HG03097 (cell line): ENCODE measurements around the gene NPR3.

Experiments
- ATAC-seq: cut with Tn5 transposase; IDR thresholded peaks from one replicate; pipeline ENCODE4 v1.9.1; 2021; ENCODE audit not compliant: unreplicated experiment, low FRiP score

The NPR3 gene

DNA sequence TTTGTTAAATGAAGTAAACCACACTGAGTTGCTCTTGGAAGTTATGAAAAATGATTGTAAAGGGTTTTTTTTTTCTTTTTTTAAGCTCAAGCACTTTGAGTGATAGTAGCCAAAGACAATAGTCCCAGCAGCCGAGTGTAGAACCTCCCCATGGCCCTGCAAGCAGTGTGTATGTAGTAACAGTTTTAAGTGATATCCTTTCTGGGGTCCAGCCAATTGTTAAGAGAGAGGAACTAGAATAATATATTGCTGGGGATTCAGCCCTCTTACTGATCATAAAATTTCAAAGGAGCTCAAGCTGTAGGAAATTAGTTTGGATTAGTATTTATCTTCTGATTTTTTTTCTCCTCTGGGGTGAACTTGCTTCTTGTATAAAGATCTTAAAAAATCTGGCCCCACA lies 43.2 kb downstream of the NPR3 start:
- no peak for ATAC-seq

DNA sequence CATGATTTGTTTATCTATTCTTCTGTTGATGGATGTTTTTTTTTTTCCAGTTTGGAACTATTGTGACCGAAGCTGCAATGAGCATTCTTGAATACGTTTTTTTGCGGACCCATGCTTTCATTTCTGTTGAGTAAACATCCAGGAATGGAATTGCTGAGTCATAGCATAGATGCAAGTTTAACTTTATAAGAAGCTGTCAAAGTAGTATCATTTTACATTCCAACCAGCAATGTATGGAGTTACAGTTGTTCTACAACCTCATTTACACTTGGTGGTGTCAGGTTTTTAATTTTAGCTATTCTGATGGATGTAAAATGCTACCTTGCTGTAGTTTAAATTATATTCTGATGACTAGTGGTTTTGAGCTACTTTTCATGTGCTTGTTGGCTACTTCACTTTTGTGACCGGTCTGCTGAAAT lies 49.0 kb downstream of the NPR3 start:
- no peak for ATAC-seq

DNA sequence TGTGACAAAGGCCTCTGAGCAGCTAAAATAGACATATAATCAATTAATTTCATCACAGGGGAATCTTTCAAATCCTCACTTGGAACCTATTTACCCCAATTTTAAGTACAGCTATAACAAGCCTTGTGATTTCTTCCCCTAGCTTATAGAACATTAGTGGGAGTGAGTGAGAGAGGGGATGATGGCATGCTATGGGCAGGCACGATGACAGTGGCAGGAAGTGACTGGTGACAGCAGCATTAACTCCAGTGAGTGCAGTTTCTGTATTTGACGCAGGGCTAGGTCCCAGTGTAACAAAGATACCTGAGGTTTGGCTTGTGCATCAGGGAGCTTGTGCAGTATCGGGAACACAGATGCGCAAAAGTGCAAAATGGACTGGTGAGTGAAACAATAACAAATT lies 54.1 kb downstream of the NPR3 start:
- no peak for ATAC-seq

DNA sequence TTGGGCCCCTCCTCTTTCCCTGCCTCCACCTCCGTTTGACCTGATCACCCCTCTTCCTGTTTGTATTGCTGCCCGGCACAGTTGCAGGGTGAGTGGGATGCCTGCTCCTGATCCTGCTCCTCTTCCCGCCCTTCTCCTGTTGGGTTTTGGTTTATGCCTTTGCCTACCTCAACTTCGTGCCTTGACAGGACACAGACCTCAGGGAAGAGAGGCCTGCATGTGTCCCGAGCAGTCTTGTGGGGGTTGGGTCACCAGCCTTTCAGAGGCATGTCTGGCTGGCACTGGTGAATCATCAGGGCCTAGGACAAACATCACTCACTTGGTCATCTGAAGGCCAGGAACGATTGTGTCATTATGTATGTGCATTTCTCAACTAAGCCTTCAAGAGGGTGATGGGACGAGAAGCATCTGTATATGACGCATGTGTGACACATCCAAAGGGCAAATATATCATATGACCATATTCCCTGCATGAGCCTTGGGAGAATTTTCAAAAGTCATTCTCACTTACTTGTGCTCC lies 56.9 kb downstream of the NPR3 start:
- ATAC-seq = no peak

DNA sequence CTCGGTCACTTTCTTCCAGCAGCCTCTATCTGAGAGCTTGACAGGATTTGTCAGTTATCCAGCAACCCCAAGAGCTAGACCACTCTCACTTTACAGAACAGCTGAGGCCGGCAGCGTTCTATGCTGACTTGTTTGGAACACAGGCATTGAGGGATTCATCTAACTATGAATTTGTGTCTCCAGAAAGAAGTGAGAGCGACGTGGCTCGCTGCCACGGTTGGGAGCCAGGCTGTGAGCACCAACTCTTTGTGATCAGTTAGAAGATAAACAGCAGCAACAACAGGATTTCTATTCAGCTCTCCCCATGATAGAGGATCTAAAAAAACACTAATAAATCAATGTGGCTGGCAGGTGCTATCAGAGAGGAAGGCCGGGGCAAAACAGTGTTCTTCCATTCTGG lies 58.6 kb downstream of the NPR3 start:
- no peak for ATAC-seq

DNA sequence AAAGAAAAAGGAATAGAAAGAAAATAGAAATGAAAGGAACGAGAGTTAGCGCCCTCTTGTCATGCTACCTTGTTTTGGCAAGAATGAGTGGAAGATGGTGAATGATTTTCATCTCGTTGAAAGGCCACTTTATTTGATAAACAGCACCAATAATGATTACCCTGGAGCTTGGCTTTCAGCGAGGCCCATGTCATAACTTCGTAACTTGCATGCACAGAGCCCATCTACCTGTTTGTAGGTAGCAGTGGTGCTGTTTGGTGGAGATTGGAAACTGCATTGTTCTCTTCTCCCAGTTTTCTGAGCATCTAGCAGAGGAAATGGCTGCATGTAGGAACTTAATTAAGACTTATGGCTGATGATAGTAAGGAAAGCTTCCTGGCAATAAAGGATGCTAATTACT lies 59.3 kb downstream of the NPR3 start:
- no peak for ATAC-seq

DNA sequence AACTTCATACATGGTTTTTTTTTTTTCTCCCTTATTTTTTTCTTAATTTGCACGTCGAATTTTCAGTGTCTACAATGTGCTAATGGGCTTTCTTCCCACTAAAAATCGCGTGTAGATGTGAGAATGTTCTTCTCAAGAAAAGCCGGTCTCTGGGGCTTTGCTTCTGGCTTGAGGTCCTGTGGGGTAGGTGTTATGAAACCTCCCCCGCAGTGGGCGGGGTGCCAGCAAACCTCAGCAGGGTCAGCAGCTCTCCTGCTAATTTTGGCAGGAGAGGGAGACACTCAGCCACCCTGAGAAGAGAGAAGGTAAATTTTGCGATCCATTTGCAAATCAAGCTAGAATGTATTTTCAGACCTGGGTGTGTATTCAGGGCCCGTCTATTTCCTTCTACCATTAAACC lies 59.9 kb downstream of the NPR3 start:
- no peak for ATAC-seq

DNA sequence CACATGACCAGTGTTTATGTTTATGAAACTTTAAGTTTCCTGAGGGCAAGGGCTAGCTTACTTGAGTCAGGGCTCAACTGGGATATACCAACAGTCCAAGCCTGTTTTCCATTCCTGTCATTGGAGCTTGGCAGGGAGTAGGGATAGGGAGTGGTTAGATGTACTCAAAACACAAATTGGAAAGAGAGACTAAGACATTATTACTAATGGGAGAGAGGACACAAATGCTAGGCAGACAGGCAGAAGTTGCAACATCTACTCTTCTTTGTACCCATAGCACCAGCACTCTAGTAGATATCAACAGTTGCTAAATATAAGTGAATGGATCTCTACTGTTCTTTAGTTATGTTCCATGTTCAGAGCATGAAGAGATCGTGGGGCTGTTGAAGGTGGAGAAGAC lies 62.8 kb downstream of the NPR3 start:
- no peak for ATAC-seq

DNA sequence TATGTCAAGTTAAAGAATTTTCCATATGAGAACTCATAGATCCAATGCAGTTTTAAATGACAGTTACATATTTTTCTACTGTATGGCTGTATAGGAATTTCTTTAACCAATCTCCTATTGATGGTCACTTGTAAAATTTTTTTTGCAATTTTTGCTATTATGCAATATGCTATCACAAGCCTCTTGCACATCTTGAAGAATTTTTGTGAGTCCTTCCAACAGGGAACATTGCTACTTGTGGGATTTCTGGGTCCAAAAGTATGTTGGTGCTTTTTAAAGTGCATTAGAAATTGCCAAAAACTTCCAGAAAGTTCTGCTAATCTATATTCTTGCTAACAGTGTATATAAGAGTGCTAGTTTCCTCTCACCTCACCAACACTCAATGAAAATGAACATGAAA lies 65.1 kb downstream of the NPR3 start:
- no peak for ATAC-seq

DNA sequence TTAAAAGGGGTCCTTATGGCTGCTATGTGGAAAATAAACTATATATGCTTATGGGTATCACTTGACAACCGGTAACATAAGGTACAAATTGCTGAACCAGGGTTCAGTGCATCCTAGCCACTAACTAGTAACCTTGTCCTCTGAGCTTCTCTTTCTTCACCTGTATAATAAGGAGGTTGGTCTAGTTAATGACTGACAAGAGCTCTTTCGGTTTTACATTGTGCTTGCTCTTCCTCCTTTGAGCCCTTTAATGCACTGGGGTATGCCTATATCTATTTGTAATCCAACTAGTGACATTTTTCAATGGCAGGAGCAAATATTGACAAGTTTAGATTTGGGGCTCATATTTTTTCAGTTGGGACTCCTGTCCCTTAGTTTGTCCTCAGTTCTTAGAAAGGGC lies 66.1 kb downstream of the NPR3 start:
- peak; percentile 65 for ATAC-seq

DNA sequence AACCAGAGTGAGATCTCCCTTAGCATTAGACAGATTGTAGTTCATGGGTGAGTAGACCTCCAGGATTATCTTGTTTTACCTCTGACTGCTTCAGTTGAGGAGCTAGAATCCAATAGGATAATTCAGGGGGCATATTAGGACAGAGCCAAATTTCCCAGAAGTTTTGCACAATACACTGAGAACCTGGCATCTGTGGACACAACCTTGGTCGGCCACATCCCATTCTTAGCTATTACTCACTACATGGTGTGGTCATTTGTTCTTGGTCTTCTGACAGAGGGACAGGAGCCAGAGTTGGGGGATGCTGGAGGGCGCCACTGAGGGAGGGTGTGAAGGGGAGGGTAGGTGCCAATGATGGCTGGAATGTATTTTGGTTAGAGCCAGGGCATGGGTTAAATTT lies 66.6 kb downstream of the NPR3 start:
- no peak for ATAC-seq

DNA sequence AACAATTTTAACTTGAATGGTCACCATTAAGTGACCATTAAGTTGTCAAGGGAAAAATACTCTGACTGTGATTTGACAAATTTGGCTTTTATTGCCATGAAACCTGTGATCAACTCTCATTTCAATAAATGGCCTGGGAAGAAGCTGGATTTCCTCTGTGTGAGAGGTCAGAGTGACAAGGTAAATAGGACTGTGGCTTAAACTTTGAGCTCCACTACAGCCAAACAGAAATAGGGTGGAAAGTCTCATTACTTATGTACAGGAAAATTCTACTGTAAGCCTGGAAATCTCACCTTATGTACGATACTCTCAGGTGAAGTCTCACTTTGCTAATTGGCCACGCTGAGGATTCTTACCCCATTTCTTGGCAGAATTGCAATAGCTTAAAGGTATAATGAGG lies 67.3 kb downstream of the NPR3 start:
- ATAC-seq = no peak

DNA sequence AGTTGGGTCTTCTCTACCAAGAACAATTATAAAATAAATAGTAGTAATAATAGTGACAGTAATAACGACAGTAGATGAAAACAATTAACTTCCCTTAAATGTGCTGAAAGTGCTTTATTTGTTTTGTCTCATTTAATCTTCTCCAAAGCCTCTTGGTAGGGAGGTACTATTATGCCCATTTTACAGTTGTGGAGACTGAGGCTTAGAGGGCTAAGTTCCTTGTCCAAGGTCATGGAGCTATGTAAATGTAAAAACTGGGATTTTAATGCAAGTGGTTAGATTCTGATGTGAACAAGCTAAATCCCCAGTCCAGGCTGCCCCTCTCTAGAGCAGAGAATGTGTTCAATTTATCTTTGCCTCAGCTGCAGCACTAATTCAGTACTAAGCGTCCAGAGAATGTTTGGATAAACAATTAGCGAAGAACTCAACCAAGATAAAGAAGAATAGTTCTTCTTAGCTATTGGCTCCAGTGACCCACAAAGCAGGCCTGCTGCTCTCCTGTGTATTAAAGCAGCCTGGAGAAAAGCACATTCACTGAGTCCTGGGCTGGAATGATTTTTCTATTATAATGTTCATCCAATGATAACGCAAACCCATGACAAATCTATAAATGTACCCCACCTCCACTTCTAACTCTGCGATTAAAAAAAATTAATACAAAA lies 68.8 kb downstream of the NPR3 start:
- no peak for ATAC-seq

DNA sequence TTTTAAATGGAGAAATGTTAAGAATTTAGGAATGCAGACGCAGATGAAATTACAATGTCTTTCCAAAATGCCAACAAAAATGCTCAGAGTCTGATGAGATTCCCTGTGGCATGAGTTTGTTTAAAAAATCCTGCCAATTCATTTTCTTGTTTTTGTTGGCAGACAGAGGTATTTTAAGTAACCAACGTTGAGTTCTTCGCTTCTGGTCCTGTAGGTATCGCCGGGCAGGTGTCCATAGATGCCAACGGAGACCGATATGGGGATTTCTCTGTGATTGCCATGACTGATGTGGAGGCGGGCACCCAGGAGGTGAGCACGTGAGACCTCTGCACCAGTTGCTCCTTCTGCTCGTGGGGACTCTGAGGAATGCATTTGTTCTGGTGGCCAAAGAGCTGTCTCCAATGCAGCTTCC lies 69.4 kb downstream of the NPR3 start:
- no peak for ATAC-seq

DNA sequence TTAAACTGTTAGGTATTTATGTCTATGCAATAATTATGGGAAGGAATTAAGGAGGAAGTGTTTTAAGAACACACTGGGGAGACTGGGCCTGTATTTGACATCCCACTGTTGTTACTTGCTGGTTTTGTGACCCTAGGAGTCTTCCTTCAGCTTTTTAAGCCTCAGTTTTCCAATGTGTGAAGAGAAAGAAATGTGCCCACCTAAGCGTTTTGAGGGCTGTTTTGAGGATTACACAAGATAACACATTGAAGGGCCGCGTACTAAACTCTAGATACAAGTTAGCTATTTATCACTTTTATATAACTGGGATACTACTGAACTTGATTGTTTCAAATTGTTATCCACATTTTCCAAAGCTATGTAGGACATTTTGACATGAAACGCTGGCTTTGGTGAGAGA lies 72.5 kb downstream of the NPR3 start:
- no peak for ATAC-seq

DNA sequence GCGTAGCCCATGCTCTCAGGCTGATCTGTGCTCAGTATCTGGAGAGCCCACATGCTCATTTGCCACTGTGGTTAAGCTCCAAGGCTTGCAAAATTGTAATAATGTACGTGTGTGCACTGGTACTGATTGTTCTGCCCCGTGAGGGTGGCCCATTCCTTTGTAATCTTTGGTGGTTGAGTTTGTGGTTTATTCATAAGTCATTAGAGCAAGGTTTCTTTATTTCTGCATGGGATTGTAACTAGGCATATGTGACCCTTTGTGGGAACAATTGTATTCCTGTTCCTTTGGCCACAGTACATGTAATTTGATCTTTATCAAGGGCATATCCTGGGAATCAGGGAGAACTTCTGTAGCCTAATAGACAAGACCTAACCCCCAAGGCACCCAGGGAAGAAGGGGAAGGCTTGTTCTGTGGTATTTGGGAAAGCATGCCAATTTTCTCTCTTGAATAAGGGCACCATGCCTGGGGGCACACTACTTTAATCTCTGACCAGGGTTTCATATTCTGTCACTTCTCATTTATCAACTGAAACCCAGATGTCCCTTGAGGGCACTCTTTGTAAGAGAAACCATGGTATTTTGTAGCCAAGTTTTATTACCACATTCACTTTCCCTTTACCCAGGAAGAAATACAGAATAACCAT lies 74.6 kb downstream of the NPR3 start:
- ATAC-seq = no peak

DNA sequence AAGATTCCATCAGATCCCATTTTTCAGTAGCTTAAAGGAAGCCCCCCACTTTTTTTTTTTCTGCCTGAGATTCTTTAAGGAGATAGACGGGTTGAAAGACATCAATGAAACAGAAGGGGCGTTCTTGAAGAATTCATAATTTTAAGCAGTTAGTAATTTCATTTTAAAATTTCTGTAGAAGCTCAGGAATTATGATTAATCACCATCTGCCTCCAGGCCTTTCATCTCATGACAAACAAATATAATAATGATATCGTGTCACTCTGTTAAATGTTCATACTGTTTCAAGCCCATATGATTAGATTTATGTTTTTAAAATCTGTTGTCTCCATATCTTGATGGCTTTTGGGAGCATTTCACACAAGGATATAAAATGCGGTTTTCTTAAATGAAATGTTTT lies 75.2 kb downstream of the NPR3 start:
- ATAC-seq = no peak

DNA sequence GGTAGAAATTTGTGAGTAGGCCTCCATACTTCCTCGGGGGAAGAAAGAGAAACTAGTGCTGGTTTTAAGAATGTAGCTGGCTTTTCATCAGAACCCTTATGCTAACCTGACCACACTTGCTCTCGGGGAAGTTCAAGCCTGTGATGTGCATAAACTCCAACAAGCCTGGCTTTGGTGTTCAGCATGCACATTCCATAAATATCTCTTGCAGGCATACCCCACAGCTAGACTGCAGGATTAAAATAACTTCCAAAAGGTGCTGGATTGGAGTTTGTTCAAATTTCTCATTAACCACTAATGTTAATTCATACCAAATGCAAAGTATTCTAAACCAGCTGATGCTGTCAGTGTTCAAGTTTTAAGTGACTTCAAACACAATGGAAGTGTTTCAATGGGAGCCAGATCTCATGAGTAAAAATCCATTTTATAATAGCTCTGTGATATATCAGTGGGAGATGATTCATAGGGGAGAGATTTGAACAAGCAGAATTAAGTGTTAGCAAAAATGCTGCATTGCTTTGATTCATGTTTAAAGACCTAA lies 79.4 kb downstream of the NPR3 start:
- no peak for ATAC-seq

DNA sequence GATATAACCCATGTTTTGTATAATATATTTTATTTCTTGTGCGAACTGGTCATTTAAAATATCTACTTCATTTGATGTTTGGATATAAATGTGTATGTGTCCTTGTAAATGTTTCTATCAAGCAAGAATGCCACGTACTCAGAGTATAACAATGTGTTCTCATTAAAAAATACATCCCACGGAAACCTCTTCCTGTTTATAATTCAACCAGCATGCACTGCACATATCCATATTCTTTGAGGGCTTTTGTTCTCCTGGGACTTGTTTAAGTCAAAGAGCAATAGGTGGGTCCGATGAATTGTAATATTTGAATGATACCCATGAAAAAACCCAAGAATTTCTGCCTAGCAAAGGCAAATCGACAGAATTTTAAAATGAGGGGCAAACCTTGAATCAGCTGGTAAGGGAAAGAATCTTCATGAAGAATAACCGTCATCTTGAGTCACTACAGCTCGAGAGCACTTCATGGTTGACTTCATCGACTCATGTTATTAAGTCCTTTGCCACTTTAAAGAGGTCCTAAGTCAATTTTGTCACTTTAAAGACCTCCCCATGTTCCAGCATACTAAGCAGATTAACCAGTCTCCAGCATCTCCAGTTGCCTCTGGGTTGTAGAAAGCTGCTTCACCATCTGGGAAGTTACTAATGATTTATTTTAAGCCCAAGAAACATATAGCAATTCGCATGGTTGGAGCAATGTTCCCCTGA lies 80.6 kb downstream of the NPR3 start:
- no peak for ATAC-seq

DNA sequence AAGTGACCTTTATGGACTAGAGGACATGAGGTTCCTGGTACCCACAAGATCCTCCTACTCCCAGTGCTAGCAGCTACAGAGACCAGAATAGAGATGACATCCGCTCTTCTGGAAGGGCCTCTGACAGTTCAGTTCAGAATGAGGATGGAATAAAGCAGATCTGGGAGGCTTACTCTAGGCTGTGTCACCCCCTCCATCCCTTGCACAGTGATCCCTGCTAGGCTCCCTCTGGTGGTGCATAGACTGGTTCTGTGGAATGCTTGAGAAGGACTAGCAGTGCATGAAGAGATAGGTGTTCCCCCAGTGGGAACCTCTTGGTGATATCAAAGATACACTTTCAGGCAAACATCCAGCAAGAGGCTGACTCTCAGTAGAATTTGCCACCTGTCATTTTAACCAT lies 83.0 kb downstream of the NPR3 start:
- ATAC-seq = no peak

DNA sequence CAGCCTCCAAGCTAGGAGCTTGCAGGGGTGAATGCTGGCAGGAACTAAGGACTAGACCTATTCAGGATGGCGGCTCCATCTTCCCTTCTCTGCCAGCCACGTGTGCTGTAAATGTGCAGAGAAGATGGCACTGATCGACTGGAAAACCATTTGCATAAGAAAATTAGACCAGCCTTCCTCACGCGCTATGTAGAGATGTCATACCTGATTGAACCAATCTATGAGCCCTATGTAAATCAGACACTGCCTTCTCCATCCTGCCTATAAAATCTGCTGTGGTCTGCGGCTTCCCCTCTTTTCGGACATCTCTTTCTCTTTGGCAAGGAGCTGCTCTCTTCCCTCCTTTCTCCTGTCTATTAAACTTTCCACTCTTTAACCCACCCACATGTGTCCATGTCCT lies 91.6 kb downstream of the NPR3 start:
- no peak for ATAC-seq

DNA sequence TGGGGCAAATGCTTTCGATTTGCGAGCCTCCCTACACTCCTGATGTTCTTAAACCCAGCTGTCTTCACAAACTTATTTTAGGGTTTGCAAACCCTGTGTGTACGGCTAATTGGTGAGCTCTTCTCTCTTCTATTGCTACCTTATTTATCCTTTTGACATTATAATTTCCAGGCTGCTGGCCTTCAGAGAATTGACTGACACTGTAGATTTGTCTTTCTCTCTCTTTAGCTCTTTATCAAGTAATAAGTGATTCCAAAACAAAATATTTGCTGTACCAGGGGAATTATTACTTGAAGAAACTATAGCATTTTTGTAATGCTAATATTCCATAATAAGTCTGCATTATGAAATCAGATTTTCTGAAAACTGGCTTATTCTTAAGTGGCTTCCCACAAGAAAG lies 92.5 kb downstream of the NPR3 start:
- ATAC-seq = no peak
